GM13977 (cell line): Measurements from ENCODE around the gene TRIM40.

ENCODE experiments used
- DNase-seq: peaks from one replicate; pipeline ENCODE4 v3.0.0; 2012; ENCODE audit warnings: low spot score
- in situ Hi-C: fragments of 300-500 bp; cut with MboI; formaldehyde crosslinking; loops from one replicate; pipeline ENCODE4 v1.12.0; 2022; ENCODE audit warnings: low sequenced_read_pairs, low pct_unique_long_range_greater_than_20kb, mixed read lengths, inconsistent platforms; ENCODE audit not compliant: unreplicated experiment
- TF ChIP-seq, protein P1 (sequence below): IDR thresholded peaks from 2 replicates; pipeline ENCODE4 v1.5.1; 2012; ENCODE audit warnings: mild to moderate bottlenecking, control low read depth; ENCODE audit not compliant: insufficient read depth; ENCODE audit errors: extremely low read depth, missing control alignments

Gene TRIM40, protein sequence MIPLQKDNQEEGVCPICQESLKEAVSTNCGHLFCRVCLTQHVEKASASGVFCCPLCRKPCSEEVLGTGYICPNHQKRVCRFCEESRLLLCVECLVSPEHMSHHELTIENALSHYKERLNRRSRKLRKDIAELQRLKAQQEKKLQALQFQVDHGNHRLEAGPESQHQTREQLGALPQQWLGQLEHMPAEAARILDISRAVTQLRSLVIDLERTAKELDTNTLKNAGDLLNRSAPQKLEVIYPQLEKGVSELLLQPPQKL

DNA sequence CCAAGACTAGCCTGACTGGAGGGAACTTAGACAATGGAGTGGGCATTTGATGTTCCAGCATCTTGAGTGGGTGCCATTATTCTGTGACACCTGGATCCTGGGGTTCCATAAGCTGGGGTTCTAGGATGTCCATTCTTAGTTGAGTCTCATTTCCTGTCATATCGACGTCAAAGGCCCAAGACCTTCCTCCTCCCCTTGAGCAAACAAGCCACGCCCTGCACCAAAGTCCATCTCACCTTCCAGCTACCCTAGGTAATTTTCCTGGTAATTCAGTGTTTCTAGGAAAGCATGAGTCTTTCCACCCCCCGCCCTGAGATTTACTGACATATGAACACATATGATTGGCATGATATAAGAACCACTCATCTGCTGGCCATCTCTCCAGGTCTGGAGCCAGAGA is at the start of gene TRIM40:
Gene TRIM40 (plus strand): TSS at position 384 of the 400 bp plus-strand sequence. CDS start 897 bp downstream, outside the sequence.
- DNase-seq: no peak
- in situ Hi-C loops: no loop called here
- TF ChIP-seq, protein P1, sequence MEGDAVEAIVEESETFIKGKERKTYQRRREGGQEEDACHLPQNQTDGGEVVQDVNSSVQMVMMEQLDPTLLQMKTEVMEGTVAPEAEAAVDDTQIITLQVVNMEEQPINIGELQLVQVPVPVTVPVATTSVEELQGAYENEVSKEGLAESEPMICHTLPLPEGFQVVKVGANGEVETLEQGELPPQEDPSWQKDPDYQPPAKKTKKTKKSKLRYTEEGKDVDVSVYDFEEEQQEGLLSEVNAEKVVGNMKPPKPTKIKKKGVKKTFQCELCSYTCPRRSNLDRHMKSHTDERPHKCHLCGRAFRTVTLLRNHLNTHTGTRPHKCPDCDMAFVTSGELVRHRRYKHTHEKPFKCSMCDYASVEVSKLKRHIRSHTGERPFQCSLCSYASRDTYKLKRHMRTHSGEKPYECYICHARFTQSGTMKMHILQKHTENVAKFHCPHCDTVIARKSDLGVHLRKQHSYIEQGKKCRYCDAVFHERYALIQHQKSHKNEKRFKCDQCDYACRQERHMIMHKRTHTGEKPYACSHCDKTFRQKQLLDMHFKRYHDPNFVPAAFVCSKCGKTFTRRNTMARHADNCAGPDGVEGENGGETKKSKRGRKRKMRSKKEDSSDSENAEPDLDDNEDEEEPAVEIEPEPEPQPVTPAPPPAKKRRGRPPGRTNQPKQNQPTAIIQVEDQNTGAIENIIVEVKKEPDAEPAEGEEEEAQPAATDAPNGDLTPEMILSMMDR: no peak

DNA sequence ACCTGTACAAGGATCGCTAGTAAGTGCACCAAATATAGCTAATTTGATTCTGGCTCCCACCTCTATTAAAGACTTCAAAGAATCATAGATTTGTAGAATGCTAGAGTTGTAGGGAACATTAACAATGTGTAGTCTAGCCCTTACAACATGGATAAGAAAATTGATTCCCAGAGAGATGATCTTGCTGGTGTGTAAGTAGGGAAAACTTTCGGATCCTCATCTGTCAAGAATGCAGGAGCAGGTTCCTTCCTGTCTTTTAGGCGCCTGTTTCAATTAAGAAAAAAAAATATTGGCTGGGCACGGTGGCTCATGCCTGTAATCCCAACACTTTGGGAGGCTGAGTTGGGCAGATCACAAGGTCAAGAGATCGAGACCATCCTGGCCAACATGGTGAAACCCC is 48.1 kb upstream of the TRIM40 start:
- no peak for DNase-seq
- TF ChIP-seq, protein P1: no peak
- in situ Hi-C loops: no loop called here

DNA sequence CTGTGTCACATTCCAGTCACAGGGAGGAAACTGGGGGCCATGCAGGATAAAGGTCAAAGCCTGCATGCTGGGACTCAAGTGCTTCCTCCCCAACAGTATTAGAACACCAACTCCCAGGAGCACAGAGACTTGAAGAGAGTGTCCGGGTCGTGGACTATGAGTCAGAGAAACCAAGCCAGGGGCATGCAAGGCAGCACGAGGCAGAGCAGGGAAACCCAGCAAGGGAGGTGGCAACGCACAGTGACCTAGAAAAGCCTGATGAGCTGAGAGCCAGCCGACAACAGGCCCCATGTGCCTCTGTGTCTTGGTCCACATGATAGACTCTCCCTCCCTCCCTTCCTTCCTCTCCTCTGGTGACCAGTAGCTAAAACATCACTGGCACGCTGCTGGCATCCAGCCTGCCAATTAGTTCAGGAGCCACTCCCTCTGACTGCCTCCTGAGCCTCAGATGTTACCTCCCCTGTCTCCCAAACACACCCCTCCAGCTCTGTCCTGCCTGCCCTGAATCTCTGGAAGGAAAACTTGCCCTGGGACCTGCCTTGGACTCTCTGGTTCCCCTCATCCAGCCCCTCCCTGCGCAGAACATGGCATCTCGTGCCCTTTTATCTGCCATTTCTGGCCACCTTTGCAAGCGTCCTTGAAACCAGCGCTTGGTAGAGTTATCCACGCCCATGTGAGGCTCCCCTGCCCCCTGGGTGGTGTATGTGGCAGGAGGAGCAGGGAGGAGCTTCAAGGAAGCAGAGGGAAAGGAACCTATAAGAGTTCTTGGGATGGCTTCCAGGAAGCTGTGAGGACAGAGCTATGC is 44.2 kb upstream of the TRIM40 start:
- DNase-seq: no peak
- TF ChIP-seq, protein P1: no peak
- in situ Hi-C loops: no loop called here

DNA sequence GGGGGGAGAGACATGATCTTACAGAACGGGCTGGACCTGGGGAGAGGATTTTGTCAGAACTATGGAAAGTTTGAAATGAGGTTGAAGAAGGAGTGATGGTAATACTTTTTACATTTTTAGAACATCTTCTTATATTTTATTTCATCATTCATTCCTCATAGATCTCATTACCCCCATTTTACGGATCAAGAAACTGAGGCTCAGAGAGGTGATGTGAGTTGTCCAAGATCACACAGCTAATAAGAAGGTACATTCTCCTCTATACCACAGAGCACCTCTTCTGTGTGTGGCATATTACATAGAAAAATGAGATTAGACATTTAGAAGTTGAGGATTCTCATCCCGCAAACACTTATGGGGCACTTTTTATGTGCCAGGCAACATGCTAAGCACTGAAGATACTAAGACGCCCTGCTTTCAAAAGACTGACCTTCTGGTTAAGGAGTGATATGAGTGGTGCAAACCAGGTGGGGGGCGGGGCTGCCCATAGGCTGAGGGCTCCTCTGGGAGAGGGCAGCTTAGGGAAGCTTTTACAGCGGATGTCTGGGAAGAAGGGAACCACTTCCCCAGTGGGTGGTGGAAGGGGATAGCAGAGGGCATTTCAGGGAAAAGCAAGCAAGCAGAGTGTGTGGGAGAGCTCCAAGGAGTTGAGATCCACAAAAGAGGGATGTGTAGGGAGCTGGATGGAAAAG is 42.9 kb upstream of the TRIM40 start:
- TF ChIP-seq, protein P1: no peak
- no peak for DNase-seq
- in situ Hi-C loops: no loop called here

DNA sequence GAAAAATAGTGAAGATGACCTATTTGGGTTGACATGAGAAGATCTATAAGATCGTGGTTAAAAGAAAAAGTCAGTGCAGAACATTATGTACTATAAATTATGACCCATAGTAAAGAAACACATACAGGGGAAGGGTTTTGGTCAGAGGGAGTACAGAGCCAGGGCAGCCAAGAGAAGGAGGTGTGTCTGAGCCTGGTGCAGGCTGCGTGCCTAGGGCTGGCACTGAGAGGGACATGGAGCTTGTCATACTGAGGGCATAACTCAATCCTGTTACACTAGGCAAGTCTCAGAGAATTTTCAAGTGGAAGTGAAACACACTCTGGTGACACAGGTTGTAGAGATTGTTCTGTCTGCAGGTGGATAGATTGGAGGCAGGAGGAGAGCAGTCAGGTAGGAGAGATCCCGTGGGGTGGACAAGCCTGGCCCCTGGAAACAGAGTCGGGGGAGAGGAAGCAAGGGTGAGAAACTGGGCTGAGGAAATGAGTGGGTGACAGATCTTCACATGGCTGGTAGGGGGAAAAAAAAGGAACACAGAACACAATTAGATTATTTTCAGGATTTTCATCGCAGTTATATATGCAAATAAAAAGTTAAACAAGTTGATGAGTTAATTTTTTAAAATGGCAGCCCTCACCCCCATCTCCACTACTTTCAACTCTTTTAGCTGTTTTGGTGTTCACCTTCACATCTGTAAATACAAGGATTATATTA is 41.8 kb upstream of the TRIM40 start:
- DNase-seq: no peak
- in situ Hi-C loops: no loop called here
- TF ChIP-seq, protein P1: no peak

DNA sequence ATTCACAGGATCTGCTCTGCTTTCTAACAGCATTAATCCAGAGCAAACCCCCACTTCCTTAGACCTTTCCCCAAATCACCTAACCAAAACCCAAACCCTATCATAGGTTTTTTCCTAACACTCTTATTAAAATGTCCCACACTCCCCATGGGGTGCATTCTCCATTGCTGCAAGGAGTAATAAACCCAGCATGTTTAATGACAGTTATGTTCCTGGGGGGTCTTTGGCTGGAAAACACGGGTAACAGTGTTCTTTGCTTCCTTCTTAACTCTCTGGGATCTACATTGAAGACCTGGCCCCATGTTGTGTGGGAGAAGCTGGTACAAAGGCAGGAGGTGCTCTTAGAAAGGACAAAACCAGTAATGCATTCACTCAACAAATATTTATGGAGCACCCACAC is 39.1 kb upstream of the TRIM40 start:
- TF ChIP-seq, protein P1: no peak
- in situ Hi-C loops: loop anchor here (5.0 kb wide), 1 partner anchor 80 kb away; no protein-coding TSS in a partner anchor

More for the DNA sequence above, 39.1 kb upstream of the TRIM40 start:
- DNase-seq: no peak
